A549 (cell line): Measurements from ENCODE around the gene SPECC1.

Experiments
- CTCF ChIP-seq: fragments of >200 bp; sonication (Bioruptor Twin); formaldehyde crosslinking; IDR thresholded peaks from 3 replicates; pipeline ENCODE4 v1.5.1; 2016
- EP300 ChIP-seq, 2 experiments: fragments of >200 bp; sonication (Bioruptor Twin); formaldehyde crosslinking; IDR thresholded peaks; 2 replicates in 1 of 2; 3 replicates in 1 of 2; pipeline ENCODE4 v1.6.1; 2016 to 2017

- TF ChIP-seq CTCF, result no peak
- TF ChIP-seq EP300 (IDR thresholded peaks at IDR 0.05), result no peak
These were observed 116.6 kb downstream of the SPECC1 start for GRCh38 chr17:20125724-20126123.
